A549 (cell line): ENCODE data around the gene KLHDC1. TPM values are rescaled to one million over a fixed set of nuclear protein-coding genes. Genes with fewer than 3 reads are reported as not detected.

Experiments
- ATAC-seq, 2 experiments: fragments of 200-7000 bp in 1 of 2; fragments of >200 bp in 1 of 2; cut with Nextera tagmentation in 1 of 2; cut with Tn5 transposase in 1 of 2; 3 replicates each; pipeline versions ENCODE4 v1.8.0 to v1.9.1; 2018 to 2020; ENCODE audit warnings: mild to moderate bottlenecking in 1 of 2, moderate library complexity in 1 of 2
- CTCF ChIA-PET: fragments of 300-600 bp; sonication (Branson Sonifier 250); formaldehyde crosslinking; extraction: SDS; loops from one replicate; lab custom pipeline; 2021; ENCODE audit warnings: antibody characterized with exemption, inconsistent platforms; lab: Yijun Ruan, JAX
- POLR2A ChIA-PET: fragments of 350-600 bp; formaldehyde crosslinking; extraction: SDS; loops from one replicate; lab custom pipeline; 2021; ENCODE audit warnings: antibody characterized with exemption, inconsistent platforms; lab: Yijun Ruan, JAX
- DNase-seq, 2 experiments: peaks; one replicate each; pipeline versions ENCODE4 v3.0.0 to v3.0.0-alpha.2; 2011 to 2016; ENCODE audit warnings: low read depth in 1 of 2, low spot score in 1 of 2
- FAIRE-seq: peaks from 2 replicates; lab custom pipeline; 2011; peaks lifted over from hg19 to GRCh38; lab: Jason Lieb, UNC
- H3K27ac ChIP-seq, 2 experiments: fragments of >200 bp; sonication (Bioruptor Twin); formaldehyde crosslinking; 3 replicates each; pipeline ENCODE4 v1.5.1; 2016 to 2017
- H3K4me1 ChIP-seq: fragments of >200 bp; sonication (Bioruptor Twin); formaldehyde crosslinking; 3 replicates; pipeline ENCODE4 v1.6.1; 2016
- H3K4me2 ChIP-seq: fragments of >200 bp; sonication (Bioruptor Twin); formaldehyde crosslinking; 3 replicates; pipeline ENCODE4 v1.6.1; 2016
- H3K4me3 ChIP-seq: fragments of >200 bp; sonication (Bioruptor Twin); formaldehyde crosslinking; 3 replicates; pipeline ENCODE4 v1.5.1; 2016
- H3K9me3 ChIP-seq: fragments of >200 bp; sonication (Bioruptor Twin); formaldehyde crosslinking; 3 replicates; pipeline ENCODE4 v1.6.1; 2016
- ATOH8 ChIP-seq: fragments of 250-450 bp; sonication (Bioruptor Pico); IDR thresholded peaks from 2 replicates; pipeline ENCODE4 v1.5.0; 2020; ENCODE audit warnings: low read depth, mild to moderate bottlenecking, moderate library complexity
- BCL3 ChIP-seq: fragments of >200 bp; sonication (Bioruptor Twin); formaldehyde crosslinking; IDR thresholded peaks from 3 replicates; pipeline ENCODE4 v1.6.1; 2016
- BHLHE40 ChIP-seq: IDR thresholded peaks from 2 replicates; pipeline ENCODE4 v1.6.1; 2012; ENCODE audit warnings: low read depth, low read length, inconsistent platforms
- CHD4 ChIP-seq: fragments of 200-600 bp; sonication (generic); IDR thresholded peaks from 2 replicates; pipeline ENCODE4 v1.6.1; 2016; ENCODE audit warnings: antibody characterized with exemption, mild to moderate bottlenecking, borderline replicate concordance
- CTCF ChIP-seq: fragments of >200 bp; sonication (Bioruptor Twin); formaldehyde crosslinking; IDR thresholded peaks from 3 replicates; pipeline ENCODE4 v1.5.1; 2016
- E2F6 ChIP-seq: IDR thresholded peaks from 2 replicates; pipeline ENCODE4 v1.6.1; 2012; ENCODE audit warnings: low read depth, borderline replicate concordance
- EHMT2 ChIP-seq: fragments of 200-600 bp; sonication (generic); IDR thresholded peaks from 2 replicates; pipeline ENCODE4 v1.6.1; 2016; ENCODE audit warnings: antibody characterized with exemption, low read depth, mild to moderate bottlenecking, moderate library complexity
- ESRRA ChIP-seq: fragments of 150-350 bp; IDR thresholded peaks from 2 replicates; pipeline ENCODE4 v1.6.1; 2014; ENCODE audit warnings: mild to moderate bottlenecking, low read length, borderline replicate concordance
- FOSB ChIP-seq: fragments of 250-450 bp; sonication (Bioruptor Pico); IDR thresholded peaks from 2 replicates; pipeline ENCODE4 v1.5.0; 2020; ENCODE audit warnings: mild to moderate bottlenecking, moderate library complexity
- FOSL2 ChIP-seq, 2 experiments: fragments of 450-650 bp in 1 of 2; fragments of >200 bp in 1 of 2; sonication (Bioruptor Twin) in 1 of 2; formaldehyde crosslinking; IDR thresholded peaks; 2 replicates each; pipeline versions ENCODE4 v1.5.0 to v1.6.1; 2016 to 2020; ENCODE audit warnings: mild to moderate bottlenecking in 1 of 2, moderate library complexity in 1 of 2
- GATA3 ChIP-seq: IDR thresholded peaks from 2 replicates; pipeline ENCODE4 v1.6.1; 2012; ENCODE audit warnings: borderline replicate concordance
- HOXA7 ChIP-seq: fragments of 250-450 bp; sonication (Bioruptor Pico); IDR thresholded peaks from 2 replicates; pipeline ENCODE4 v1.5.0; 2020; ENCODE audit warnings: mild to moderate bottlenecking, moderate library complexity
- JUN ChIP-seq, 2 experiments: fragments of >200 bp; sonication (Bioruptor Twin); formaldehyde crosslinking; IDR thresholded peaks; 2 replicates in 1 of 2; 3 replicates in 1 of 2; pipeline ENCODE4 v1.6.1; 2016 to 2017
- JUNB ChIP-seq: fragments of >200 bp; sonication (Bioruptor Twin); formaldehyde crosslinking; IDR thresholded peaks from 2 replicates; pipeline ENCODE4 v1.6.1; 2016
- MAFK ChIP-seq: fragments of 450-650 bp; IDR thresholded peaks from 2 replicates; pipeline ENCODE4 v1.6.1; 2014; ENCODE audit not compliant: partially characterized antibody
- MAX ChIP-seq: IDR thresholded peaks from 2 replicates; pipeline ENCODE4 v1.6.1; 2012
- MAZ ChIP-seq: fragments of 150-350 bp; IDR thresholded peaks from 2 replicates; pipeline ENCODE4 v1.6.1; 2014; ENCODE audit warnings: antibody characterized with exemption, low read depth, low read length, borderline replicate concordance
- NPAS2 ChIP-seq: fragments of 250-450 bp; sonication (Bioruptor Pico); IDR thresholded peaks from 2 replicates; pipeline ENCODE4 v1.8.0; 2022; ENCODE audit warnings: mild to moderate bottlenecking, moderate library complexity, borderline replicate concordance
- NR3C1 ChIP-seq: fragments of >200 bp; sonication (Bioruptor Twin); formaldehyde crosslinking; IDR thresholded peaks from 3 replicates; pipeline ENCODE4 v1.6.1; 2017
- PBX3 ChIP-seq: IDR thresholded peaks from 2 replicates; pipeline ENCODE4 v1.6.1; 2012
- PHF8 ChIP-seq: fragments of 200-600 bp; sonication (generic); IDR thresholded peaks from 2 replicates; pipeline ENCODE4 v1.6.1; 2016; ENCODE audit warnings: low read depth, mild to moderate bottlenecking, antibody characterized with exemption, moderate library complexity, borderline replicate concordance
- POLR2A ChIP-seq: IDR thresholded peaks from 2 replicates; pipeline ENCODE4 v1.6.1; 2012; ENCODE audit warnings: mild to moderate bottlenecking, low read length
- POLR2AphosphoS2 ChIP-seq: conservative IDR thresholded peaks from 2 replicates; pipeline ENCODE4 v1.6.1; 2012; ENCODE audit warnings: low read length, improper control_type of control experiment, inconsistent platforms
- REST ChIP-seq: fragments of 200-600 bp; sonication (generic); IDR thresholded peaks from 2 replicates; pipeline ENCODE4 v1.6.1; 2016; ENCODE audit warnings: antibody characterized with exemption, mild to moderate bottlenecking, moderate library complexity
- SMC3 ChIP-seq: fragments of >200 bp; sonication (Bioruptor Twin); formaldehyde crosslinking; IDR thresholded peaks from 3 replicates; pipeline ENCODE4 v1.6.1; 2018; ENCODE audit warnings: inconsistent platforms
- SREBF2 ChIP-seq: fragments of 450-650 bp; IDR thresholded peaks from 2 replicates; pipeline ENCODE4 v1.6.1; 2014; ENCODE audit warnings: mild to moderate bottlenecking, moderate library complexity
- TP53 ChIP-seq: fragments of 250-450 bp; sonication (Bioruptor Pico); IDR thresholded peaks from 2 replicates; pipeline ENCODE4 v1.5.0; 2021; ENCODE audit warnings: mild to moderate bottlenecking, moderate library complexity
- USF2 ChIP-seq: fragments of 450-650 bp; IDR thresholded peaks from 2 replicates; pipeline ENCODE4 v1.6.1; 2014; ENCODE audit warnings: antibody characterized with exemption
- WGBS: methylation state at CpG from one replicate; pipeline ENCODE4 v1.1.6; 2017; ENCODE audit errors: missing lambda C conversion rate; 5-methylcytosine and 5-hydroxymethylcytosine counted together
- polyA plus RNA-seq, 4 experiments: library from polyadenylated mRNA; depleted of rRNA in 3 of 4; stranded (reverse); fragments of >200 nt; fragmentation: RNase III in 1 of 4; extraction: RNeasy Plus Mini Kit Qiagen cat#74134 plus additional on column Dnase treatment in 1 of 4; gene quantifications; 2 replicates in 3 of 4; 3 replicates in 1 of 4; pipeline ENCODE4 v1.2.3, GENCODE V29; 2011 to 2017

The KLHDC1 gene
- polyA plus RNA-seq, 2 of the 4 experiments (the other 2 are of a cell fraction) = 0.74 to 1.1 TPM

GRCh38 chr14:49767571-49768300 lies 74.8 kb downstream of the KLHDC1 start, which contains the start of gene KLHDC2:
Gene KLHDC2 (plus strand): TSS chr14:49768153. CDS start chr14:49768469, 316 bp downstream.
- FAIRE-seq = no peak
- CTCF ChIA-PET = interaction anchor here (0.6 to 6.3 kb wide), 20 partner anchors 8 to 323 kb away, joined by 3 to 38 read pairs (median 4); partner anchors contain the start of genes DNAAF2 and POLE2
- peaks cover 33% of the 10 kb centered on the region for H3K4me1 ChIP-seq
- POLR2A ChIA-PET = interaction anchor here (0.6 to 2.9 kb wide), 20 partner anchors 9 to 1019 kb away, joined by 3 to 43 read pairs (median 5); partner anchors contain the start of genes DNAAF2, KLHDC1, MGAT2 and NEMF
- DNase-seq = peak; percentile 65 to 91
- no peaks in the 10 kb centered on the region for H3K9me3 ChIP-seq
- peak within 1 kb of the TSS; percentile 93 for H3K4me3 ChIP-seq
- peak within 1 kb of the TSS; percentile 94 to 96 for H3K27ac ChIP-seq
- WGBS = 1% methylated on average over 57 of the region's 86 CpGs
- ATAC-seq = peak; percentile 85 to 87
- peak within 1 kb of the TSS; percentile 99 for H3K4me2 ChIP-seq
- TF ChIP-seq SREBF2 (no peak), REST (0 out of 2 replicates have a peak, but pooled peaks have one; percentile 3), JUNB (no peak), BCL3 (peak; percentile 60; the same call in 1 of the 3 replicates), EHMT2 (no peak), HOXA7 (CRISPR knock-in tag) (no peak), MAFK (no peak), FOSB (CRISPR knock-in tag) (no peak), NR3C1 (no peak), PHF8 (peak; percentile 60; the same call in 1 of the 2 replicates), FOSL2 (IDR thresholded peaks at IDR 0.05) (no peak), FOSL2 (CRISPR knock-in tag; IDR thresholded peaks at IDR 0.05) (no peak), E2F6 (peak; percentile 67; the same call in 1 of the 2 replicates), ATOH8 (peak; percentile 59; the same call in 1 of the 2 replicates), MAX (peak; percentile 78), PBX3 (no peak), USF2 (peak; percentile 38; the same call in 1 of the 2 replicates), ESRRA (no peak), GATA3 (no peak), CTCF (peak; percentile 62), BHLHE40 (no peak), TP53 (CRISPR knock-in tag) (no peak), SMC3 (no peak; the same call in 1 of the 3 replicates), NPAS2 (peak; percentile 9; the same call in 1 of the 2 replicates), JUN (IDR thresholded peaks at IDR 0.05) (peak in 1 of 2 experiments; percentile 95; a peak in 4 of 5 replicates), CHD4 (no peak), MAZ (no peak), POLR2AphosphoS2 (no peak), POLR2A (peak; percentile 80)
